Measurements from ENCODE around the gene BRWD1.

DNA sequence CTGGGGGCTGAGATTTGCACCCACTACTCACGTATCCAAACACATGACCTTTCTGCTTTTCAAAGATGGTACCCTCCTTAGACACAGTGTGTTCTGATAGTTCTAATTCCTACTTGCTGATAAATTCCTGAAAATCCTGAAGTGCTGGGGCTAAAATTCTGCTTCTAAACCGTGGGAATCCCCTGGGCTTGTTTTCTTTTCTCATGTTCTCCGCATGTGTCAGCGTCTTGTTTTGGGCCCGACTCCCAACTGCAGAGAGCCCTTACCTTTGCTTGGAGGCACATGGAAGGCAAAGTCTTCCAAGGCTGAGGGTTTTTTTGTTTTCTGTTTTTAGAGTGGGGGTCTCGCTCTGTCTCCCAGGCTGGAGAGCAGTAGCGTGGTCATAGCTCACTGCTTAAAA is 157.4 kb downstream of the BRWD1 start:
- TF ChIP-seq, protein P1, sequence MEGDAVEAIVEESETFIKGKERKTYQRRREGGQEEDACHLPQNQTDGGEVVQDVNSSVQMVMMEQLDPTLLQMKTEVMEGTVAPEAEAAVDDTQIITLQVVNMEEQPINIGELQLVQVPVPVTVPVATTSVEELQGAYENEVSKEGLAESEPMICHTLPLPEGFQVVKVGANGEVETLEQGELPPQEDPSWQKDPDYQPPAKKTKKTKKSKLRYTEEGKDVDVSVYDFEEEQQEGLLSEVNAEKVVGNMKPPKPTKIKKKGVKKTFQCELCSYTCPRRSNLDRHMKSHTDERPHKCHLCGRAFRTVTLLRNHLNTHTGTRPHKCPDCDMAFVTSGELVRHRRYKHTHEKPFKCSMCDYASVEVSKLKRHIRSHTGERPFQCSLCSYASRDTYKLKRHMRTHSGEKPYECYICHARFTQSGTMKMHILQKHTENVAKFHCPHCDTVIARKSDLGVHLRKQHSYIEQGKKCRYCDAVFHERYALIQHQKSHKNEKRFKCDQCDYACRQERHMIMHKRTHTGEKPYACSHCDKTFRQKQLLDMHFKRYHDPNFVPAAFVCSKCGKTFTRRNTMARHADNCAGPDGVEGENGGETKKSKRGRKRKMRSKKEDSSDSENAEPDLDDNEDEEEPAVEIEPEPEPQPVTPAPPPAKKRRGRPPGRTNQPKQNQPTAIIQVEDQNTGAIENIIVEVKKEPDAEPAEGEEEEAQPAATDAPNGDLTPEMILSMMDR (IDR thresholded peaks at IDR 0.05), result no peak
- no peak for TF ChIP-seq POLR2AphosphoS5 (IDR thresholded peaks at IDR 0.05)
- no peak for TF ChIP-seq POLR2A (IDR thresholded peaks at IDR 0.05)
